Measurements from ENCODE around the gene ETV3L.

The ETV3L gene

DNA sequence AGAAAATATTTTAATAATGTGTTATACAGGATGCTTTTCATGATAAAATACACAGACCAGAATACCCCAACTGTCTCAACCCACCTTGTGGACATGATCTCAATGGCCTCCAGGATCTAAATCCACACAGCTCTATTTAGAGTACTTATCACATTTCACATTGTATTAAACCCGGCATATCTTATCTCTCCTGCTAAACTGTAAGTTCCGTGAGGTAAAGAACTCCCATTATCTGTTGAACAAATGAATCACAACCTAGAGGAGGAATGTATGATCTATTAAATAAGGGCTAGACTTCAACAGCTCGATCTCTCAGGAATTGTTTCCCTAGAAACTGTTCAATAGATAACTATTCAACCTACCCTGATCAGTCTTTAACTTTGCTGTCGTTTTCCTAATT is 31.7 kb upstream of the ETV3L start:
- no peak for DNase-seq

DNA sequence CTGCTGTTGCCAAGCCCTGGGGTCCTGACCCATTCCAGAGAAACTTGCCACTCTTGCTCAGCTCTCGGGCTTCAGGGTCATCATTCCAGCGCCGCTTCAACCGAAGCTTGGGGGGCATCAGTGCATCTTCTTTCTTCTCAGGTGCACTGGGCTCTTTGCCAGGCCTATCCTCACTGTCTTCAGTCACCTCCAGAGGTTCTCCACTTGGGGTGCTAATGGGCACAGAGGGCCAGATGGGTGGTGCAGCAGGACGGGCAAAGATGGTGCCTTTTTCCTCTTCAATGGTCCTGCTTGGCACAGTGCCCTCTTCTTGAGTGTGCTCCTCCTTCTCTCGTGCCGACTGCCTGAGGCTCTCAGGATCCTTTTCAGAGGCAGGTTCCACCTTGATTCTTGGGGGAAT is 25.2 kb upstream of the ETV3L start:
- no peak for DNase-seq

DNA sequence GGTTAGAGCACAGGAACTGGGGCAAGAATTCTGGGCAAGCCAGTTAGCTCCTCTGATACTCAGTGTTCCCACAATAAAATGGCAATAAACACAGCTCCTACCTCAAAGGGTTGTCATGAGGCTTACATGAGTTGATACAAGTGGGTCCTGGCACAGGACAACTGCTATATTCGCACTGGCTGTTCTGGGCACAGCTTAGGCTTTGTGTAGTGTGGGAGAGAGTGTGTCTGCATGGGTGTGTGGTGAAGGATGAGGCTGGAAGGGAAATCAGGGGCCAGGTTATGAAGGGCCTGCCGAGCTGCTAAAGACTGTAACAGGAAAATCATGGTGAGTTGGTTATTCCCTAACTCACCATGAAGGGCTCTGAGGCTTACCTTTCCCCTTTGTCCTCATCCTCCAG is 19.8 kb upstream of the ETV3L start:
- DNase-seq, result no peak

DNA sequence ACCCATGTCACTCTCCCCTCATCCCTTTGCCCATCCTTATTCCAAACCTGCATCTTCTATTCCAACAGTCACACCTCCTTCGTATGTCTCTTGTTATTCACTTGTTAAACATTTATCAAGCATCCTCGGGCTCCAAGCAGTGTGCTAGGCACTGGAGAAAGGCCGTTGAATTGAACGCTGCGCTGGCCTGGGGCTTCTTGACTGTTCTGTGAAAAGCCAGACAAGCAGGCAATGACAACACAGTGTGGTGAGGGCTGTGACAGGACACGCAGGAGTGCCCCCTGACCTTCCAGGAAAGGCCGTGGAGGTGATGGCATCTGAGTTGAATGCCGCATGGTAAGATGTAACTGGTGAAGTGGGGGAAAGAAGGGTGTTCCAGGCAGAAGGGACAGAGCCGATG is 19.4 kb upstream of the ETV3L start:
- no peak for DNase-seq

DNA sequence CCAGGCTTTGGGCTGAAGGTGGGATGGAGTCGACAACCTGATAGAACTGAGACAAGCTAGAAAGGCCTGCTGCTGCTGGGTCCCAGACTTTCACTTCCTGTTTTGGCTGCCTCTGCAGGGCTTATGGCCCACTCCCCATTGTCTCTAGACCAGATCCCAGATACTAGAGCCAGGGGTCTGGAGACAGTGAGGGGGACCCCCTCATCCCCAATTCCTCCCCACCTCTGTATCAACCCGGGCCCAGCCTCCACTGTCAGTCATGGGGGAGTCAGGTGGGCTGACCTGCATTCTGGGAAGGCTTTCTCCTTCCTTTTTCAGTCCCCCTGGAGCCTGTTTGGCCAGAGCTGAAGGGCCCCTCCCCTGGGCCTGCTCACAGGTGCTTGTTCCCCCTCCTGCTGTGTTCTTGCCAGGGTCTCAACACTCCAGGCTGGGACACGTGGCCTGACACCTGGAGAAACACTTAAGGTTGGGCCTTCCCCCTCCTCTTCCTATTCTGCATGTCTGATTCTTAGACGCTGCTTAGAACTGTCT is 18.0 kb upstream of the ETV3L start:
- no peak for DNase-seq

DNA sequence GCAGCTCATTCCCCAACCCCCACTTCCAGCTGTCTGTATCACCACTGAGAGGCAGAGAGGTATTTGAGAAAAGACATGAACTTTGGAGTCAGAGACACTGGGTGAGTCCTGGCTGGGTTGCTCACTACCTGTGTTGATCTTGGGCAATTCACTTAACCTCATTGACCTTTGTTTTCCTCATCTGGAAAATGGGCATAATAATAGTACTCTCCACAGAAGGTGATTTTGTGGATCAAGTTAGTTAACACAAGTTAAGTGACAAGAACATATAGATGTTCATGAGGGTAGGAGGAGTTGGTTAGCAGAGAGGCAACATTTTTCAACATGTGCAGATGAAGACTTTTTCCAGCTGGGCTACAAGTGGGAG is 17.1 kb upstream of the ETV3L start:
- no peak for DNase-seq

DNA sequence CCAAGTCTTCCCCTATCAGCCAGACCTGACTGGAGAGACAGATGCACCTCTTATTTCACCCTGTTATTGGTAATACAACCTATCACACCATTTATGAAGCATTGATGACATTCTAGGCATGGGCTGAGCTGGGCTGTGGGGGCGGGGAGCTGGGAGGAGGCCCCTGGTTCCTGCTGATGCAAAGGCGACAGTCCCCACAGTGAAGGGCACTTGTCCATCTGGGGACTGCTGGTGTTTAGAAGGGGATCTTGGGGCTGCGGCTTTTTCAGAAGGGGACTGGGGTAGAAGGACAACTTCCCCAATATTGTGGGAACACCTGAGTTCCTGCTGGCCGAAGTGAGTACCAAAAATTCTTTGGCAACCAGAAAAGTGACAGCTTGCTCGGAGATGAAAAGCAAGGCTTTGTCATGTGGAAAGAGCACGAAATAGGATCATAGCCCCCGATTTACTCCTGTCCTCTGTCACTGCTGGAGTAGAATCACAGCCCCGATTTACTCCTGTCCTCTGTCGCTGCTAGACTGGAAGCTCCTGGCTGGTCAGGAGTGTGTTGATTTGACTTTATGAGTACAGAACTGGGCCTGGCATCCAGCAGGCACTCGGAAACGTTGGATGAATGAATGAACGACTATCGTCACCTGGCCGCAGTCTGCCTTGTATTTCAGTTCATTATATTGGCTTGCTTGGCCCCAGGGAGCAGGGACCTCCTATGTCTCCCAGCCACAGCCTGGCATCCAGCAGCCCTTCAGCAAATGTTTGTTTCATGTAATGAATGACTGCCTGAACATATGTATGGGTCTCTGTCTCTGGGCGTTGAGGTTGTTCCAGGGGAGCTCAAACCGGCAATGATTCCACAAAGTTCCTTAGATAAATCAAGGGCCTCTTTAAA is 16.5 kb upstream of the ETV3L start:
- no peak for DNase-seq

DNA sequence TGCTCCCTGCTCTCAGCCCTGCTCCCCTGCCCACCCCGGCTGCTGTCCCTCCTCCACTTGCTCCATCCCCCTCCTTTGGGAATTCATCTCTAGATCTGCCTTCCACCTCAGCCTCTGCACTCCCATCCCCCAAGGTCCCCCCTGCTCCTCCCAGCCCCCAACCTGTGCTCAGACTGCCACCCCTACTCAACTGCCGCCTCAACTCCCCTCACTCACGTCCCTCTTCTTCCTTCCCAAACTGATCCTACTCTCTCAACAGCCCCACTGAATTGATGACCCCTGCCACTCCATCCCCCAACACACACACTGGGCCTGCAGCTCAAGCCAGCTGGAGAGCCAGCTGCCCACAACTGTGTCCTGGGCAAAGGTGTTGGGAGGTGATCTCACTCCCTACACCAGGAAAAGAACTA is 15.8 kb upstream of the ETV3L start:
- DNase-seq, result no peak

DNA sequence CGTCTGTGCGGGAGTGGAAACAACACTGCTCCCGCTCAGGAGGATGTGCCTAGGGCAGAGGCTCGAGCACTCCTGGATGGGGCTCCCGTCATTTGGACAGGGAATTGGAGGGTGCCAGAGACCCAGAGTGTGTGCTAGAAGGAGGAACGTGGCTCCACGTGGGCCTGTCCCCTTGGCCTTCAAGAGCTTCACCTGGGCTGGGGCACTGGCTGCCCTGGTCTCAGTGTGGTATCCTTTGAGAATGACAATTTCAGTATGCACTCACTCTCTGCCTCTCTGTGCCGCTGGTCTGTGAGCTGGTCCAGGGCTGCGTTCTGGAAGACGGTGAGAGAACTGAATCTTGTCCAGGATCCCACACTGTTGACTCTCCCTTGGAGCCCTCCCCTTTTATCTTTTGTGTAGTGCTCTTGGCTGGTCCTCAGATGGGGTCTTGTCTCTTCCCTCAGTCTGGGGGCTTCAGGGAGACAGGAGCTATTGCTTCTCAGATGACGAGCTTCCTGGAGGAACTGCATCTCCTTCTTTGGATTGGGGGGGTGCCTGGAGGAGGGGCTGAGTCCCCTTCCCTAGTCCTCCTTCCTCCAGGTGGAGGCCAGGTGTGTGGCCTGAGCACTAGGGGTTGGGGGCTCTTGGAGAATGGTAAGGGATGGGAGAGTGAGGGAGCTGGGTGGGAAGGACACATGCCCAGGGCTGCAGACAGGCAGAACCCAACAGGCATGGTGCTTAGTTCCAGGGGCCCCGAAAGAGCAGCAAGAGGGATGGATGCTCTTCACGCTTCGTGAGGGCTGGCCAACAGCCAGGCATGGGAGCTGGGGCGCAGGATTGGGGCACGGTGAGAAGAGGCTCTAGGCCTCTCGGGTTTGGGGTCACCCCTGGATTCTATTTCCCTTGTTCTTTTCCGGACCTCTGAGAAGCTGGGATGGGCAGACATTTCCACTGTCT is 14.8 kb upstream of the ETV3L start:
- no peak for DNase-seq

DNA sequence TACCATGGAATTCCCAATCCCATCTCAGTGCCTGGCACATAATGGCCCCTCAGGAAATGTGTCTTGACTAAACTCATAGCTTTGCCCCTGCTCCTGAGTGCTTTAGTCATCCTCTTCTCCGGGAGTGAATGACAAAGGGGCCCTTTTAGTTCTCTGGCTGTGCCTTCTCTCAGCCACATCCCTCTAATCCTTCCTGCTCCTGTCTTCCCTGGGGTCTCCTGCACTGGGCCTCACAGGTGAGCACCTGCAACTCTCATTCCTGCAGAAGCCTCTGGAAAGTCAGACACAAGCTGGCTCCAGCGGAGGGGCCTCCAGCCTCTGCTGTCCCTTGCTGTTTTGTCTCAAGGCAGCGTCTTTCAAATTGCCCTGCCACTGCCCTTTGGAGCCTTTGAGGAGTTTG is 14.0 kb upstream of the ETV3L start:
- no peak for DNase-seq

DNA sequence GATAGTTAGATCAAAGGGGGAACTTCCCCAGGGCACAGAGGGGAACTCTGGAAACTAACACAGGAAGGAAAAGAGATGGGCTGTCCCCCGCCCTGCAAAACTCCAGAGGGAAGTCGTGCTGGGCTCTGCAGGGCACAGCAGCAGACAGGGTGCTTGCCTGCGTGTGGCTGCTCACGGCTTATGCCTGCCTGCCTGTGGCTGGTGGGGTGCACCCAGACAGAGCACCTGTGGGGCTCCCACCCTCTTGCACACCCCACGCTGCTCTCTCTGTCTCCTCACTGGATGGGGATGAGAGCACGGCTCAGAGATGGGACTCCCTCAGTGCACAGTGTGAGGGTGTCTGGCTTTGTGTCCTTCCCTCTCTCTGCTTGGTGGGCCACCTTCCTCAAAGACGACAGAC is 13.5 kb upstream of the ETV3L start:
- DNase-seq, result no peak

DNA sequence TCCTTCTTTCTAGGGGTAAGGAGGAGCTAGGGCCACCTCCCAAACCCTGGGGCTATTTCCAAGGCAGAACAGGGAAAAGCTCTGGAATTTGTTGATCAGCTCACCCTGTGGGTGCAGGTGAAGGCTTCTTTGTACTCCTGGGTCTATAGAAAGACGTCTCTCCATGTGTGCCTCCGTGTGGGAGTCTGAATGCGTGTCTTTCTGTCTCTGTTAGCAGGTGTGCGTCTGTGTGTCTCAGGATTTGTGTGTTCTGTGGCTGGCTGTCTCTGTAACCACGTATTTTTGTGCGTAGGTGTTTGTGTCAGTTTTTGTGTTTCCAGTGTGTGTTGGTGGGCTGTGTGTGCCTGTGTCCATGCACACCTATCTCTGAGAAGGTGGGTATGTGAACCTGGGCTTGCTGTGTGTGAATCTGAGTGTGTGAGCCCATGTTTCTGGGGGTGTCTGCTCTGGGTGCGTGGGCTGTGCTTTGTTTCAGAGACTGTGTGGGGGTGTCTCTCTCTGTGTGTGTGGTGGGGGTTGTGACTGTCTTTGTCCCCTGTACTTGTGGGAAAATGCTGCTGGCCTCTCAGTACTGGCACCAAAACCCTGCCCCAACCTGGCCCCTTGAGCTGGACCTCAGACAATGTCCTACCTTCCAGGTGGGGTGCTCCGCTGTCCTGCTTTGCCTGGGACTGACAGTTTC is 12.7 kb upstream of the ETV3L start:
- no peak for DNase-seq

DNA sequence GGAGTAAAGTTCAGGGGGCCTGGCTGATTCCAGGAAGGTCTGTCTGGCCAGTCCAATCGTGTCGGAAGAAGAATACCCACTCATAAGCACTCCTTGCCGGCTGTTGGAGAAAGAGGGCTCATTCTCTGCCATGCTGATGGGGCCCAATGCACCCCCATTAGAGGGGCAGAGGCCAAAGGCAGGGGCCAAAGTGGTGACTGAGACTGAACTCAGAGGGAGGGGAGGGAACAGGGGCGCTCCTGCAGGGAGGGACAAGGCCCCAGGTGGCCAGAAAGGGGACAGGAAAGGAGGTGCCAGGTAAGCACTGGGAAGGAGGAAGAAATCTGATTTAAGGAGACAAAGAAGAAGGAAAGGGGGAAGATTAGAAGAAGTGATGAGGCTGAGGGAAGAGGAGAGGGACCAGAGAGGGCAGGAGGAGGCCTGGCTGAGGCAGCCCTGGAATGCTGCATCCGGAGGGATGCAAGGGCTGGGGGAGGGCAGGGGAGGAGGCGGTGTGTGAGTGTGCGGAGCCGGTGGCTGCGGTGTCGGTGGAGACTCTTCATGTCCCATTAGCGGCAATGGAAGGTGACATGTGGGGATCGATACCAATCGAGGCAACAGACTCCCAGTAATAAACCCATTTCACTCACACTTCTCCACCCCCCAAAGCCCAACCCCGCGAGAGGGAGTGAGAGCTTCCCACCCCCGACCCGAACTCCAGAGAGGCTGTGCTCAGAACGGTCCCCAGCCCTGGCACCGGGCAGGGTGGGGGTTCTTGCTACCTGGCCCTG is 12.0 kb upstream of the ETV3L start:
- no peak for DNase-seq

DNA sequence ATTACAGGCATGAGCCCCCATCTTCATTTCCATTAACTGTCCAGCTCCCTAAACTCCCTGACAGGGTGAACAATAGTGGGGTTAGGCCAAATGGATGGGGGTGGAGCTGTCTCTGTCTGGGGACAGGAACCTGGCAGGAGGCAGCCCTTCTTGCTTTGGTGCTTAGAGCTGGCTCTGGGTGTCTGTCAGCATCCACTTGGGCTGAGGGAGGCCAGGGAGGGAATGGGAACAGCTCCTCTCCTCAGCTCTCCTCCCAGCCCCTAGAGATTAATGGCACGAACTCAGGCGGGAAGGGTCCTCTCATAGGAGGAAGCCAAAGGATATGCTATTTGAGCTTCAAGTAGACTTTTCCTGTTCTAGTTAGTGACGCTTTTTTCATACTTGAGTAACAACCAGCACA is 11.1 kb upstream of the ETV3L start:
- no peak for DNase-seq

DNA sequence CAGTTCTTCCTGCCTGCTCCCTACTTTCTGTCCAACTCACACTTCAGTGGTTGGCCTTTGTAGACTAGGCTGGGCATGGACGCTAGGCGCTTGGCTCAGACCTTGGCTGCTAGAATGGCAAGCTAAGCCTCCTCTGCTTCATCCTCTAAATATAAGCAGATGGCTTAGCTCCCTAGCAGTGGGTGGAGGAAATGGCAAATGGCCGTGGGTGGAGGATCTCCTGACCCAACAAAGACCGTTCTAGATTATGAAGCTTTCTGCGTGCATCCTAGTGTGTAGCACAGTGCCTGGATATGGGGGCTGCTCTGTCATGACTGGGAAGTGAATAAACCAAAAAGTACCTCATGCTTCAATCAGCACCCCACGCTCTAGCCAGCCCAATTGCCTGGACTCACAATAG is 10.4 kb upstream of the ETV3L start:
- DNase-seq, result no peak

DNA sequence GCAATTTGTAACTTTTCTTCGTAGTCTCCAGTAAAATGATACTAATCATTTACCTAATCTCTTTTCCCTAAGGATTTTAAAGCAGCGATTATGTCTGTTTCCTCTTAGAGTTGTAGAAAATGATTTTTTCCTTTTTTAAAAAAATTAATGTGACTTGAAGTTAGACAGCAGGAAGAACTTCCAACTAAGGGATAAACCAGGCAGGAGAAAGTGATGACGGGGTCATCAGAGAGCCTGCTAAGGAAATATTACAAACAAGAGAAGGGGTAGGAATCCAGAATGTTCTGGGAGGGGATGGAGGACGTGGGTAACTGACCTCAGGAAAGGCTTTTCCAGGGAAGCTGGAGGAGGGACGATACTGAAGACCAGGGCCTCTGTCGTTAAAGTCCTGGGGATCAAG is 8.8 kb upstream of the ETV3L start:
- DNase-seq, result no peak

DNA sequence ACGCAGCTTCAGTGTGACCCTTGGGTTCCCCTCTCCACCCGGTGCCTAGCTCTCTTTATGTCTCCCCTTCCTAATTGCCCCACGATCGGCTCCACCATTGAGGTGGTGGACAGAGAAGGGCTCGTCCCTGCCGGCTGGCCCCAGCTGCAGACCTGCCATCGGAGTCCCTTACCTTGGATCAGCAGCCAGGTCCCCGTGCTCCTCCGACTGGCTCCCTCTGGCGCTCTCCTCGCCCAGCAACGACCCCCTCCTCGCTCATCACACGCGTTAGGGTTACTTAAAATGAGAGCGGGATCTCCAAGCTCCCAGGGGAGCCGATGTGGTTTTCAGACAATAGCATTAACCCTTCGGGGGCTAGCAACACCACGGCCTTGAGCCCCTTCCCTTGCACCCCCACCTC is 8.1 kb upstream of the ETV3L start:
- DNase-seq, result no peak

DNA sequence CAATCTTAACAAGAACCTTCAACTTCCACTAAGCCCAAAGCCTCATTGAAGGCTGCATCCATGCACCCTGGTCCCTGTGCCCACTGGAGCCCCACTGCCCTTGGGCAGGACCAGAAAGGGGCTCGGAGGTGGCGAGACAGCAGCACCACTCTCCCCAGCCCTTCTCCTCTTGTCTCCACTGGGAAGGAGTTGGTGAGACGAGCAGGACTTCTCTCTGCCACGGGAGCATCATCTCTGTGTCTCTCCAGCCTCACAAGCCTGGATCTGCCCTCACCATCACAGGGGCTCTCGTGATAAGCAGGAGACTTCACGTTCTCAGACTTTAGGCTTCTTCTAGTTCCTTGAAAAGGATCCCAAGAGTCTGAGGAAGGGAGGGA is 7.2 kb upstream of the ETV3L start:
- no peak for DNase-seq

DNA sequence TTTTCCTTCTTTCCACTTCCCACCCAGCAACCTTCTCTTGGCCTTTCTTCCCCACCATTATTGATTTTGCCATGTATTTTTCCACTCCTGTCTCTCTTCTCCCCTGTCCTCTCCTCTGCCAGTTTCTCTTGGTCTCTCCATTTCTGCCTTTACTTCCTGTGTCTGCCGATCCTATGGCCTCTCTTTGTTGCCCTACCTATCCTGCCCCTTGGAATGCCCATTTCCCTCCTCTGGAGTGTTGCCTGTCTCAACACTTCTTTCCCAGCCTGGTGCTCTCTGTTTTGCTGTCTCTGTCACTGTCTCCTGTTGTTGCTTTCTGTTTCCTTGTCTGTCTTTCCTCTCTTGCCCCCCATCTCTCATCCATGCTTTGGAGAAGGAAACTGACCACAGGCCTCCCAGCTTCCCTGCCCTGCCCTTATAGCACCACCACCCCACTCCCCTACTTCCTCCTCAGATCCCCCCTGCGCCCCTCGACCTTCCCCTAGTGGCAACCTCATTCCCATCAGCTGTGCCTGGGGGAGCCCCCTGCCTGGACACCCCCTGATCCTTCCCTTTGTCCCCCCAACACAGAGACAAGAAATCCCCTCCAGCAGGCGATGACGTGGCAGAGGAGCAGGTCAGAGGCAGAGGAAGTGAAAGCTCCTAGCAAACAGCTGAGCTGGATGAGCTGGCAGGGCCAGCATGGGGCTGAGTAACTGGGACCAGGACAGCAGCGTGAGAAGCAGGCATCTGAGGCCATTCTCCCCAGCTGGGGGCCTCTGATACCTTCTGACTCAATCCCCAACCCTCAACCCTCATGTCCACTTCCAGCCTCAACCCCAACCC is 6.6 kb upstream of the ETV3L start:
- peak; percentile 43 for DNase-seq

DNA sequence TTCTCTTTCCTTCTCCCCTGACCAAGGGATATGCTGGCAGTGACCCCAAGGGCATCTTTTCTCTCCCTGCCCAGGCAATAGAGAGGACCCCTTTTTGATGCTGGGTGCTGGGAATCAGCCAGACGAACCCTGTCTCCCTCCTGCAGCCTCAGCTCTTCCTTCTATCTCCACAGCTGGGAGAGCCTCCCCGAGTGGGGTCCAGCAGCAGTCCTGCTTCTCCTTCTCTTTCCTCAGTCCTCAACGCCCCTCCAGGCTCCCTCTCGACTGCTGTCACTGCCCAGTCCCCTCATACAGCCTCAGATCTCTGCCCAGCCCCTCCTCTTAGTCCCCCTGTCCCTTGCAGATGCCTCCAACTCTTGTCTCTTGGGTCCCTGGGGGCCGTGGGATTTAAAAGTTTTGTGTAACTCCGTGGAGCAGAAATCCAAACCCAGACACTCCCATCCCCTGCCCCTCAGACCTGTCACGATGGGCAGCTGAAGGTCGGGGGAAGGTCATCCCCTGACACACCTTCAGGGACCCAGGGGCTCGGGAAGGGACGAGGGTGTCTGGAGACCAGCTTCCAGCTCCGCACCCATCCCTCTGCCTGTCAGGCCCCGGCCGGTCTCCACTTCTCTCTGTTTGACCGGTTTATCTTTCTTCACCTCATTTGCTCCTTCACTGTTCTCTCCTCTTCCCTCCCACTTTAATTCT is 5.8 kb upstream of the ETV3L start:
- no peak for DNase-seq

All from stimulated activated CD4-positive, alpha-beta T cell treated with anti-CD3 and anti-CD28 coated beads, Interleukin-15, amount 100 ng/mL, for 24 hours (primary cell).